ENCODE measurements around the gene GOLGA1.
"Not testable (repeated sequence)": the region's sequence is repeated elsewhere in the genome, so short reads cannot be mapped to it uniquely, and the experiment has no call there.

The GOLGA1 gene

GRCh38 chr9:124934290-124934689 lies 6.6 kb downstream of the GOLGA1 start:
- DNase-seq, result no peak

GRCh38 chr9:124932333-124932732 lies 8.6 kb downstream of the GOLGA1 start:
- no peak for DNase-seq

DNA sequence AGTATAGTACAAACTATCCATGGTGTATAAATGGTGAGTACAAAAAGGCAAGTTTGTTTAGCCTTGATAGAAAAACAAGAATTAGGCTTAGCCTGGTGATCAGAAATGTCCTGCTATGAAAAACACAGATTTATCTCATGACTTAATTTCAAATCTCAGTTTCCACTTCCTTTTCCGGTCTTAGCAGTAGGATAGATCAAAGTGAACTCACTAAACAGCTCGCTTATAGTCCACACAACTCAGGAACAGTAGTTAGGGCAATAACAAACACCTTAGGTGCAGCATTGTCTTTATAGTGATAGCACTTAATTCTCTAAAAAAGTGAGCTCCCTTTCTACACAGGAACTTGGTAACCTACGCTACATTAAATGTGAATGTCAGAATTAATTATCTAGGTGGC lies 11.4 kb downstream of the GOLGA1 start:
- DNase-seq, result peak in 1 of 2 donors; percentile 22

GRCh38 chr9:124928116-124928515 lies 12.8 kb downstream of the GOLGA1 start:
- no peak for DNase-seq

DNA sequence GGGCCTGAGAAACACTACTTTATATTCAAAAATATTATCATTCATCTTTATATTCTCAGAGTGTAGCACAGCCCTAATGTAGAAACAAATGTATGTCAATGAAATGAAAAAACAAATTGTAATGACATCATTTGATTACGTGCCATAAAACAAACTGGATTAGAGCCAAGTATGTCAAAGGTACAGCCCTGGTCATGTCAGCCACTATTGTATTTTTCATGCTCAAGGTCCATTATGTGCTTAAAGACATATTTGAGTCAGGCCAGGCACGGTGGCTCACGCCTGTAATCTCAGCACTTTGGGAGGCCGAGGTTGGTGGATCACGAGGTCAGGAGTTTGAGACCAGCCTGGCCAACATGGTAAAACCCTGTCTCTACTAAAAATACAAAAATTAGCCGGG lies 20.5 kb downstream of the GOLGA1 start:
- not testable (repeated sequence) for DNase-seq

DNA sequence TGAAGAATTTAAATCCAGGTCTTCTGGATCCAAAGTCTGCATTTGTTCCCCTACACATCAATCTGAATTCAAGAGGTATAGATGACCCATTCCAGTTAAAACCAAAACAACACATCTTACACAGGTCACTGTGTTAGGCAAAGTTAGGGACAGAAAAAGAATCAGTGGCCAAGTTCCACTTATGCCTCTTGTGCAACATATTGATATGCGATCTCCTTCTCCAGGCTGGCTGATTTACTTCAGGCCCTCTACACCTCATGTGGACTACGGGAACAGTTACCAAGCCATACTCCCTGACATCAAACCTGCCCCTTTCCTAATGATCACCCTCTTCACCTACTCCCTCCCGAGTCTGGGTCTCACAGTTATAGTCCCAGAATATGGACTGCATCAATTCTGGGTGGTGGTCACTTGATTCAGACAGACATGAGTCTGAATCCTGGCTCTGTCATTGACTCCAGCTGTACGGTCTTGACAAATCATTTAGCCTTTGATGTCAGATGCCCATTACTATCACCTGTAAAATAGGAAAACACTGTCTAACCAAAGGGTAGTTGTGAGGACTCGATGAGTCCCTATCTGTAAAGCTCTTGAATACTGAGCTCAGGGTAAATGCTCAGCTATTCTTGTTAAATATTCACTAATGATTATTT lies 26.0 kb downstream of the GOLGA1 start:
- DNase-seq, result no peak

- DNase-seq, result no peak
Measured at GRCh38 chr9:124913378-124913777, 27.5 kb downstream of the GOLGA1 start.

DNA sequence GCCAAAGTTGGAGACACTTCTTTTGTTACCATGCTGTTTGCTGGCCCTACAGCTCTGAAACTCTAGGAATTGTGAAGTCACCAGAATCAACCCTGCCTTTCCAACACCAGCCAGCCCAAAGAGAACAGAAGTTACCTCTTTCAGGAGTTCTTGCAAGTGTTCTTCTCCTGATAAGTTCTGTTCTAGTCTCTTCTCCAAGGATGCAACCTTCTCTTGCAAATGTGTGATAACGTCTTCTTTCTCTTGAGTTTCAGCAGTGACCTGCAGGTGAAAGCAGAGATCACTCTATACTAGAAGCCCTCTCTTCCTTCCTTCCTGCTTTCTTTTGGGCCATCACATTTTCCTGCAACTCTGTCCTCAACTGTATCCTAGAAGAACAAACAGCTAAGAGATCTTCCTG lies 29.1 kb downstream of the GOLGA1 start:
- no peak for DNase-seq

DNA sequence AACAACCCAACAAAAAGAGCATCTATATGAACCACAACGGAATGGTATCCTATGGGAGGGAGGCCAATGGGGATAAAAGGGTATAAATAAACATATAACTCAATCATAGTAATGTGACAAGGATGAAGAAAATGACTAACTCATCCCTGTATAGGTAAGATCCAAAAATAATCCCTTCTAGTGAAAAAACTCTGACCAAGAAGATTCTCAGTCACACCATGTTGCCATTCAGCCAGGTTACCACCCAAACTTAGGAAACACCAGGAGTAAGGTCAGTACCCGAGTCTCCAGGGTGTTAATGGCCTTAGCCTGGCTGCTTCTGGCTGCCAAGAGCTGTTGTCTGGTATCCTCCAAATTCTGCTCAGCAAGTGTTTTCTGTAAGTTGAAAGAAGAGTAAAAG lies 32.8 kb downstream of the GOLGA1 start:
- no peak for DNase-seq

DNA sequence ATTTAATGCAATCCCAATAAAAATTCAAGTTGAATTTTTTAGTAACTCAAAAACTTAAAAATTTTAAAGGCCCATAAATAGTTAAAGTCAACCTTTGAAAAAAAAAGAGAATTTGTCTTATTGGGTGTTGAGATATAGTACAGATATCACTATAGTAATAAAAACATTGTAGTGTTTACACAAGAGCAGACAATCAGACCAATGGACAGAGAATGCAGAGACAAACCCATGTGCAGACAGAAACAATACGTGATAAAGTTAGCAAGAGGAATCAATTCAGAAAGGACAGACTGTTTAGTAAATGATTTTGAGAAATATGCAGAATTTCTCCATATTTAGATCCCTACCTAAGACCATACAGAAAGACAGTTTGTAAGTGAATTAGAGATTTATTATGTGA lies 33.9 kb downstream of the GOLGA1 start:
- no peak for DNase-seq

GRCh38 chr9:124899845-124900244 lies 41.0 kb downstream of the GOLGA1 start:
- no peak for DNase-seq

DNA sequence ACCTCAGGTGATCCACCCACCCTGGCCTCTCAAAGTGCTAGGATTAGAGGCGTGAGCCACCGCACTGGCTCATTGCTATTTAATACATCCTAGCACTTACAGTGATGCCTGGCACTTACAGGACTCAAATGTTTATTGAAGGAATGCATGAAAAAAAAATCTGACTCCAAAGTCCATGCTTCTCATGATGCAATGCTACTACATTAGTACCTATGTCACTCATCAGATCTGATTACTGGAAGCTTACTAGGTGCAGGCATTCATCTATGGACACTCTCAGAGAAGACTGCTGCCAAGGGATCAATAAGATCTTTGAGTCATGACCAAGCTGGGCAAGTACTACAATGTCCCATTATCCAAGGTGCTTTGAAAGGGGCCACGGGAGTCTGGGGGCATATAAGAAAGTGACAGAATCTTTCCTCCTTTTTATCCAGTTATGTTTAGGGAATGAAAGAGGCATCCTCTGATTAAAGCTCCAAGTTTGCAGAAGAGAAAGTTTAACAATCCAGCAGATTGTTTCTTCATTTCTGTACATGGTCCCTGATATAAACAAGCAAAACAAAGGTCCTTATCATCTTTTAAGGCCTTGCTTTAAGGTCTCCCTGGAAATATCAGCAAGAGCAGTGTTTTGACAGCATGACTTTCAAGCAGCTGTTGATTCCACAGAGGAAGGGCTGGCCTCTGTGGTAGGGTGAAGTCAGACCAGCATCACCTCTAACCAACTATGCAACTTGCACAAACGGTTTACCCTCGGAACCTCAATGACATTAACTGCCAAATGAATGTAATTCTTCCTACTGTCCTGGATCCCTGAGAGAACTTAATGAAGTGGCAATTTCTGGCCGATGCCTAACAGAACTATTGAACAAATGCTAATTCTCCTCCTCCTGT lies 43.1 kb downstream of the GOLGA1 start:
- DNase-seq, result no peak

- DNase-seq, result peak; percentile 51 to 70
Measured at GRCh38 chr9:124894741-124895170, 46.1 kb downstream of the GOLGA1 start.

DNA sequence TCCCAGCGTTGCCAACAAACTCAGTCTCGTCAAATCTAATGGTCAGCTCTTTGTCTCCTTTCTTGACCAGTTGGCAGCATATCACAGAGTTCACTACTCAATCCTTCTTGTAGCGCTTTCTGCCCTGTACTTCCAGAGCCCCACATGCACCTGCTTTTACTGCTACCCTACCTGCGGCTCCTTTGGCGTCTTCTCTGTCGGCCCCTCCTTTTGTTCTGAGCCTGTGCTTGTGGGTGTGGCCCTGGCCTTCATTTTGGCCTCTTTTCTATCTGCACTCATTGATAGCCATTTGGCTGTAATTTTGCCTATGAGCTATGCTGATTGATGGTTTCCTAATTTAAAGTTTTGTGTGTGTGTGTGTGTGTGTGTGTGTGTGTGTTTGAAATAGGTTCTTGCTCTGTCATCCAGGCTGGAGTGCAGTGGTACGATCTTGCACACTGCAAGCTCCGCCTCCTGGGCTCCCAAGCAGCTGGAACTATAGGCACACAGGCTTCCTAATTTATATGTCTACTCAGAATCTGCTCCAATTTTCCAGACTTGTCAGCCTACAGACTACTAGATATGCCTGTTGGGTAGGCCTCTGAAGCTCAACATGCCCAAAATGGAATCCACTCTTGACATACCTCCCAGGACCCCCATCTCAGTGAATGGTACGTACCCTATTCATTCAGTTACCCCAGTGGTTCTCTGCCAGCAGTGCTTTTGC lies 46.7 kb downstream of the GOLGA1 start:
- no peak for DNase-seq

DNA sequence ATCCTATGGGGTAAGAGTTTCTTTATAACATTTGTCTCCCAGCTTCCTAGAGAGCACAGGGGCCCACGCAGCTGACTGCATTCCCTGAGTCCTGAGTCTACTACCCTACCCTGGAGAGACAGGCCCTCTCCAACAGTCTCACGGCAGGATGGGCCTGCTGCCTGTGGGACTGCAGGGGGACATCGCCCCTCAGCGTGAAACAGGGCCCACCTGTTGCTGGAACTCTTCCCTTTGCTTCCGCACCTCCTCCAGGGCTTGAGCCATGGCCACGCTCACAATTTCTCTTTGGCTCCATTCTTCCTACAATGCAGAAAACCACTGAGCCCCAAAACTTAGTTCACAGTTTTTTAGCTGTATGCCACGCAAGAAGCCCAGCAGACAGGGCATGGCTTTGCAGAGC lies 50.7 kb downstream of the GOLGA1 start:
- DNase-seq, result no peak

DNA sequence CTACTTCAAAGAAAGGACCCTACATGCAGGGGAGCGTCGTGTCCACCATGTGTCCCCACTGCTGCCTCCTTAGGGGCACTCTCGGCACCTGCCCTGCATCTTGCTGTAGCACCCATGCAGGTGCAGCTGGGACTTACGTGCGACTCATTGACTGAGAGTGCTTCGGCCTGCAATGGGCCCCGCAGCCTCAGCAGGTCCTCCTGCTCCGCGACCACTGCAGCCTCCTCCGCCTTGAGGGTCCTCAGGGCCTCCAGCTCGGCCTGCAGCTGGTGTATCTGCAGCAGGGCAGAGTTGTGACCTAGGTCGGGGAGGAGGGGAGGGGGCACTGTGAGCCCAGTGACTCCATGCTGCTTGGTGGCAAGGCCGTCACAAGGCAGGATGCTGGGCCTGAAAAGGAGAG lies 51.9 kb downstream of the GOLGA1 start:
- DNase-seq, result no peak

GRCh38 chr9:124887832-124888231 lies 53.1 kb downstream of the GOLGA1 start:
- DNase-seq, result no peak

- DNase-seq, result no peak
Measured at GRCh38 chr9:124886866-124887492, 53.9 kb downstream of the GOLGA1 start.

DNA sequence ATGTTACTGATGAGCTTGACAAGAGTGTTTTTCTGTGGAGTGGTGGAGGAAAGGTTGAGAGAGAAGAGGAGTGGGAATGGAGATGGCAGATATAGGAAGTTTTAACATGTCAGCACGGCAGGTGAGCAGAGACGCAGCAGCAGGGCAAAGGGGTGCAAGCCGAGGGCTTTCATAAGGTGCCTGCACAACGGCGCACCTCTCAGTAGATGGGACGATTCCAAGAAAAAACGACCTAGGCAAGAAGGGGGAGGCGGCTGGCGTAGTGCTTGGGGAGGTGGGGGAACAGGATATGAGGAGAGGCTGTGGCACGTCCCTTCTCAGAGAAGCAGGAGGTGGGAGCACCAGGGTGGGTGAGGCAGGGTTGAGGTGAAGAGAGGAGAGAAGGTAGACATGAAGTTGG lies 54.4 kb downstream of the GOLGA1 start:
- no peak for DNase-seq

- no peak for DNase-seq
Measured at GRCh38 chr9:124885551-124885950, 55.3 kb downstream of the GOLGA1 start.

DNA sequence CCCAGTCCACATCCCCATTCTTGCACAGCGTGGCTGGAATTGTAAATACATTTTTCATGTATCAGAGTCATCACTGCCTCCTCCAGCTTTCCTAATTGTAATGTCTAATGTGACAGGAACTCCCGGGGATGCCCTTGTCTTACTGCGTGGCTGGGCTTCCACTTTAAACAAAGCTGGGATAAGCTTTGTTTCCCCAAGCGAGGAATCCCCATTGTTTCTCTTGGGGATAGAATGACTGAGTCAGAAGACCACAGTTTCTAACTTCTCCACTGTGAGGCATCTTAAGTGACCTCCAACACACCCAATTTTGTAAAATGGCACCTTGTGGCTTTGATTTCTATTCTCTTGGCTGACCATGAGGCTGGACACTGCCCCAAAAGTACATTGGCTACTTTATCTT lies 56.5 kb downstream of the GOLGA1 start:
- no peak for DNase-seq

DNA sequence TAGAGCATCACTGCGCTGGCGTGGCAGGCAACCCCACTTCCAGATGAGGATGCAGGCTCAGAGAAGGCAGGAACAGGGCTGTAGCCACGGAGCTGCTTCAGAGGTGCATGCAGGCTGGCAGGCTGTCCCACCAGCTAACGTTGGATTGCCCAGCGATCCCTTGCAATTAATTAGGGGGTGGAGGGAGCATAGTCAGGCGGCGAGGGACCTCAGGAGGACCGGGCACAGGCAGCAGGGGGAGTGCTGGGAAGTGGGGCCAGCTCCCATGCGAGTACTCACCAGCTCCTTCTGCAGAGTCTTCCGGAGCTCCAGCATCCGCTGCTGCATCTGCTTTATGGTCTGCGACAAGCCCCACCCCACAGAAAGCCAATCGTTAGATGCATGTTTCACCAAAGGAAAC lies 58.7 kb downstream of the GOLGA1 start:
- DNase-seq, result no peak

GRCh38 chr9:124881138-124881743 lies 59.6 kb downstream of the GOLGA1 start:
- DNase-seq, result no peak
